HL-60 (cell line): ENCODE data around the gene IMMP2L.

ENCODE experiments used
- POLR2AphosphoS5 ChIP-seq: IDR thresholded peaks from 2 replicates; pipeline ENCODE4 v1.6.1; 2012; ENCODE audit warnings: low read depth
- TF ChIP-seq, protein P1 (sequence below): IDR thresholded peaks from one replicate; pipeline ENCODE4 v1.5.1; 2011; ENCODE audit warnings: low read length, control low read depth, inconsistent platforms; ENCODE audit not compliant: insufficient read depth

DNA sequence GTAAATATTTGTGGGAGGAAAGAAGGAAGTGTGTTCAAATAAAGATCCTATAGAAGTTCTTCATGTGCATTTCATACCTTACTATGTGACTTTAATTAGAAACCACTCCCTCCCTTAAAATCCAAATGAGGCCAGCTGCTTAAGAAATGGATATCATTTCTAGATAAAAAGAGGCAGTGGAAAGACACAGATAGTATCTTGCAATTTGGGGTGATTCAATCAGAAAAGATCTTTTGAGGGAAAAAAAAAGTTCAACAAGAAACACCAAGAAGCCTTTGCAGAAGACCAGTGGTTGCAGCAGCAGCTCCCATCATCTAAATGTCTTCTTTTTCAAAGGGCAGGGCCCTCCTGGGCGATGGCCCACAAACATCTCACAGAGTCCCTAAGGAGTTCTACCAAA is 271.3 kb downstream of the IMMP2L start:
- TF ChIP-seq, protein P1, sequence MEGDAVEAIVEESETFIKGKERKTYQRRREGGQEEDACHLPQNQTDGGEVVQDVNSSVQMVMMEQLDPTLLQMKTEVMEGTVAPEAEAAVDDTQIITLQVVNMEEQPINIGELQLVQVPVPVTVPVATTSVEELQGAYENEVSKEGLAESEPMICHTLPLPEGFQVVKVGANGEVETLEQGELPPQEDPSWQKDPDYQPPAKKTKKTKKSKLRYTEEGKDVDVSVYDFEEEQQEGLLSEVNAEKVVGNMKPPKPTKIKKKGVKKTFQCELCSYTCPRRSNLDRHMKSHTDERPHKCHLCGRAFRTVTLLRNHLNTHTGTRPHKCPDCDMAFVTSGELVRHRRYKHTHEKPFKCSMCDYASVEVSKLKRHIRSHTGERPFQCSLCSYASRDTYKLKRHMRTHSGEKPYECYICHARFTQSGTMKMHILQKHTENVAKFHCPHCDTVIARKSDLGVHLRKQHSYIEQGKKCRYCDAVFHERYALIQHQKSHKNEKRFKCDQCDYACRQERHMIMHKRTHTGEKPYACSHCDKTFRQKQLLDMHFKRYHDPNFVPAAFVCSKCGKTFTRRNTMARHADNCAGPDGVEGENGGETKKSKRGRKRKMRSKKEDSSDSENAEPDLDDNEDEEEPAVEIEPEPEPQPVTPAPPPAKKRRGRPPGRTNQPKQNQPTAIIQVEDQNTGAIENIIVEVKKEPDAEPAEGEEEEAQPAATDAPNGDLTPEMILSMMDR: no peak
- no peak for TF ChIP-seq POLR2AphosphoS5
